HEK293 (cell line): ENCODE results near the gene KCNAB2.

Experiments
- CTCF ChIA-PET: fragments of 350-600 bp; formaldehyde crosslinking; extraction: SDS; loops from one replicate; lab custom pipeline; 2021; ENCODE audit warnings: antibody characterized with exemption; lab: Yijun Ruan, JAX
- POLR2A ChIA-PET: fragments of 300-600 bp; formaldehyde crosslinking; extraction: SDS; loops from one replicate; lab custom pipeline; 2020; ENCODE audit warnings: antibody characterized with exemption, inconsistent platforms; lab: Yijun Ruan, JAX
- H3K27ac ChIP-seq: fragments of 200-500 bp; sonication (Bioruptor generic); 2 replicates; pipeline ENCODE4 v1.5.1; 2014; ENCODE audit warnings: low read depth, low read length, control low read depth, inconsistent platforms; ENCODE audit errors: extremely low read depth
- H3K36me3 ChIP-seq, 2 experiments: fragments of 200-500 bp in 1 of 2; sonication (Bioruptor generic) in 1 of 2; 1 replicate in 1 of 2; 2 replicates in 1 of 2; pipeline ENCODE4 v1.5.1; 2014 to 2017; ENCODE audit warnings: inconsistent platforms in 2 of 2, low read length in 2 of 2; ENCODE audit not compliant: control insufficient read depth in 2 of 2, insufficient read depth in 1 of 2
- H3K4me1 ChIP-seq: fragments of 200-500 bp; sonication (Bioruptor generic); 2 replicates; pipeline ENCODE4 v1.5.1; 2014; ENCODE audit warnings: mild to moderate bottlenecking, low read length, inconsistent platforms; ENCODE audit not compliant: control insufficient read depth, insufficient read depth
- H3K4me3 ChIP-seq: 2 replicates; pipeline ENCODE4 v1.5.1; 2011; ENCODE audit warnings: low read depth, mild to moderate bottlenecking, control low read depth, low read length, moderate library complexity
- H3K9me3 ChIP-seq: fragments of 200-500 bp; sonication (Bioruptor generic); 2 replicates; pipeline ENCODE4 v1.5.1; 2014; ENCODE audit warnings: low read depth, low read length, inconsistent platforms; ENCODE audit not compliant: control insufficient read depth, insufficient read depth
- GLIS1 ChIP-seq: fragments of 450-650 bp; formaldehyde crosslinking; IDR thresholded peaks from 2 replicates; pipeline ENCODE4 v1.5.1; 2016; ENCODE audit warnings: missing biosample characterization, missing genetic modification characterization
- HOXD13 ChIP-seq: sonication (generic); formaldehyde crosslinking; IDR thresholded peaks from 2 replicates; pipeline ENCODE4 v1.8.0; 2022; ENCODE audit warnings: missing genetic modification reagents, borderline replicate concordance
- IKZF3 ChIP-seq: fragments of 450-650 bp; IDR thresholded peaks from 2 replicates; pipeline ENCODE4 v1.5.0; 2018; ENCODE audit warnings: missing biosample characterization, mild to moderate bottlenecking, missing genetic modification characterization, moderate library complexity
- RBAK ChIP-seq: fragments of 450-650 bp; formaldehyde crosslinking; IDR thresholded peaks from 2 replicates; pipeline ENCODE4 v1.5.1; 2016; ENCODE audit warnings: missing biosample characterization, missing genetic modification characterization
- SCRT2 ChIP-seq: fragments of 450-650 bp; formaldehyde crosslinking; IDR thresholded peaks from 2 replicates; pipeline ENCODE4 v1.5.1; 2016; ENCODE audit warnings: missing biosample characterization, missing genetic modification characterization
- ZFP41 ChIP-seq: fragments of 450-650 bp; formaldehyde crosslinking; IDR thresholded peaks from 2 replicates; pipeline ENCODE4 v1.5.1; 2016; ENCODE audit warnings: missing biosample characterization, missing genetic modification characterization, borderline replicate concordance
- ZNF112 ChIP-seq: fragments of 450-650 bp; formaldehyde crosslinking; IDR thresholded peaks from 2 replicates; pipeline ENCODE4 v1.5.0; 2017; ENCODE audit warnings: missing biosample characterization, missing genetic modification characterization
- ZNF24 ChIP-seq: fragments of 450-650 bp; formaldehyde crosslinking; IDR thresholded peaks from 2 replicates; pipeline ENCODE4 v1.5.1; 2016; ENCODE audit warnings: missing biosample characterization, missing genetic modification characterization
- ZNF391 ChIP-seq: fragments of 450-650 bp; formaldehyde crosslinking; IDR thresholded peaks from 2 replicates; pipeline ENCODE4 v1.5.1; 2016; ENCODE audit warnings: low read depth, missing biosample characterization, missing genetic modification characterization, borderline replicate concordance
- ZNF473 ChIP-seq: fragments of 450-650 bp; formaldehyde crosslinking; IDR thresholded peaks from 2 replicates; pipeline ENCODE4 v1.5.1; 2017; ENCODE audit warnings: missing biosample characterization, missing genetic modification characterization
- ZNF501 ChIP-seq: fragments of 450-650 bp; formaldehyde crosslinking; IDR thresholded peaks from 2 replicates; pipeline ENCODE4 v1.5.1; 2016; ENCODE audit warnings: missing biosample characterization, missing genetic modification characterization
- ZNF623 ChIP-seq: fragments of 450-650 bp; formaldehyde crosslinking; IDR thresholded peaks from 2 replicates; pipeline ENCODE4 v1.5.1; 2016; ENCODE audit warnings: missing biosample characterization, missing genetic modification characterization
- ZNF677 ChIP-seq: fragments of 450-650 bp; IDR thresholded peaks from 2 replicates; pipeline ENCODE4 v1.5.0; 2018; ENCODE audit warnings: missing biosample characterization, mild to moderate bottlenecking, missing genetic modification characterization, moderate library complexity
- ZNF747 ChIP-seq: fragments of 450-650 bp; formaldehyde crosslinking; IDR thresholded peaks from 2 replicates; pipeline ENCODE4 v1.5.1; 2016; ENCODE audit warnings: missing biosample characterization, missing genetic modification characterization
- ZNF777 ChIP-seq: fragments of 450-650 bp; formaldehyde crosslinking; IDR thresholded peaks from 2 replicates; pipeline ENCODE4 v1.5.1; 2017; ENCODE audit warnings: missing biosample characterization, missing genetic modification characterization, borderline replicate concordance
- TF ChIP-seq, protein P1 (sequence below): fragments of 450-650 bp; formaldehyde crosslinking; IDR thresholded peaks from 2 replicates; pipeline ENCODE4 v1.5.1; 2016; ENCODE audit warnings: missing biosample characterization, missing genetic modification characterization
- TF ChIP-seq, protein P2 (sequence below): fragments of 450-650 bp; formaldehyde crosslinking; IDR thresholded peaks from 2 replicates; pipeline ENCODE4 v1.5.1; 2016; ENCODE audit warnings: missing biosample characterization, missing genetic modification characterization
- TF ChIP-seq, protein P3 (sequence below): fragments of 450-650 bp; formaldehyde crosslinking; IDR thresholded peaks from 2 replicates; pipeline ENCODE4 v1.5.1; 2016; ENCODE audit warnings: missing biosample characterization, missing genetic modification characterization, borderline replicate concordance
- TF ChIP-seq, protein P4 (sequence below): fragments of 450-650 bp; formaldehyde crosslinking; IDR thresholded peaks from 2 replicates; pipeline ENCODE4 v1.5.1; 2016; ENCODE audit warnings: missing biosample characterization, missing genetic modification characterization

The KCNAB2 gene

DNA sequence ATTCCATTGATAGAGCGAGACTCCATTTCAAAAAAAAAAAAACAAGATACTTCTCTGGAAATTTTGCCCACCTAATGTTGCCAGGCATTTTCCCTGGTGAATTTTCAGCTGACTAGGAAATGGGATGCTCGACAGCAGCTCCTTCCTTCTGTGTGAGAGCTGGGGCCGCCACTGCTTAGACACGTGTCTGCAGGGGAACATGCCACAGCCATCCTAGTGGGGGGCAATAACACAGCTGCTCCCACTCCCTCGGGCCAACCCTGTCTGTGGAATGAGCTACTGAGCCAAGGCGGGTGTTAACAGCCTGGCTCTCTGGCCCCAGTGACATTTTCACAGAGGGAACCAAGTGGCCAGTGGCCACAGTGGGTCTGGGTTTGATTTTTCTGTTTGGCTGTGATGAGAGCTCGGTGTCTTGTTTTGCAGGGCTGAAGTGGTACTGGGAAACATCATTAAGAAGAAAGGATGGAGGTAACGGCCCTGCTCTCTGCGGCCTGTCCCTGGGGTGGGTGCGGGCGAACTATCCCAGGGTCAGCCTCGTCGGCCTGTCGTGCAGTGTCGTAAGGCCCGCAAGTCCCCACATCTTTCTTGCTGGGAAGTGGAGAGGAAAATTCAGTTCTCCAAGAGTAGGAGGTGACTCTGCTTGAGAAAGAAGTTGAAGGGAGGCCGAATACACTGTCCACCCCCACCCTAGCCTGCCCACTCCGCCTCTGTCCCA, 39.2 kb downstream of the KCNAB2 start:
- ChIA-PET POLR2A (no interaction called here), CTCF (interaction anchor here (0.7 to 1.0 kb wide), 2 partner anchors 7 to 78 kb away, joined by 3 read pairs; no protein-coding TSS in a partner anchor)
- H3K4me3 ChIP-seq: no peak overlapping the region
- H3K4me1 ChIP-seq: no peaks in the 10 kb centered on the region
- no peaks in the 10 kb centered on the region for H3K9me3 ChIP-seq
- TF ChIP-seq ZNF747 (tag by site-specific recombination) (no peak), SCRT2 (tag by site-specific recombination) (no peak), HOXD13 (no peak), ZNF501 (tag by site-specific recombination) (no peak), GLIS1 (tag by site-specific recombination) (no peak), ZNF677 (tag by site-specific recombination) (no peak), ZNF623 (no peak)
- H3K27ac ChIP-seq: no peak overlapping the region
- no peaks in the 10 kb centered on the region for H3K36me3 ChIP-seq

GRCh38 chr1:6085666-6086065, 40.0 kb downstream of the KCNAB2 start:
- Histone ChIP-seq H3K27ac (no peak overlapping the region), H3K9me3 (no peaks in the 10 kb centered on the region), H3K4me1 (no peaks in the 10 kb centered on the region), H3K36me3 (no peaks in the 10 kb centered on the region), H3K4me3 (no peak overlapping the region)
- POLR2A ChIA-PET: no interaction called here
- TF ChIP-seq ZNF473 (tag by site-specific recombination): no peak
- TF ChIP-seq ZNF777 (tag by site-specific recombination): no peak
- TF ChIP-seq ZNF24 (tag by site-specific recombination): no peak
- TF ChIP-seq, protein P1, sequence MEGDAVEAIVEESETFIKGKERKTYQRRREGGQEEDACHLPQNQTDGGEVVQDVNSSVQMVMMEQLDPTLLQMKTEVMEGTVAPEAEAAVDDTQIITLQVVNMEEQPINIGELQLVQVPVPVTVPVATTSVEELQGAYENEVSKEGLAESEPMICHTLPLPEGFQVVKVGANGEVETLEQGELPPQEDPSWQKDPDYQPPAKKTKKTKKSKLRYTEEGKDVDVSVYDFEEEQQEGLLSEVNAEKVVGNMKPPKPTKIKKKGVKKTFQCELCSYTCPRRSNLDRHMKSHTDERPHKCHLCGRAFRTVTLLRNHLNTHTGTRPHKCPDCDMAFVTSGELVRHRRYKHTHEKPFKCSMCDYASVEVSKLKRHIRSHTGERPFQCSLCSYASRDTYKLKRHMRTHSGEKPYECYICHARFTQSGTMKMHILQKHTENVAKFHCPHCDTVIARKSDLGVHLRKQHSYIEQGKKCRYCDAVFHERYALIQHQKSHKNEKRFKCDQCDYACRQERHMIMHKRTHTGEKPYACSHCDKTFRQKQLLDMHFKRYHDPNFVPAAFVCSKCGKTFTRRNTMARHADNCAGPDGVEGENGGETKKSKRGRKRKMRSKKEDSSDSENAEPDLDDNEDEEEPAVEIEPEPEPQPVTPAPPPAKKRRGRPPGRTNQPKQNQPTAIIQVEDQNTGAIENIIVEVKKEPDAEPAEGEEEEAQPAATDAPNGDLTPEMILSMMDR (tag by site-specific recombination): no peak
- TF ChIP-seq, protein P2, sequence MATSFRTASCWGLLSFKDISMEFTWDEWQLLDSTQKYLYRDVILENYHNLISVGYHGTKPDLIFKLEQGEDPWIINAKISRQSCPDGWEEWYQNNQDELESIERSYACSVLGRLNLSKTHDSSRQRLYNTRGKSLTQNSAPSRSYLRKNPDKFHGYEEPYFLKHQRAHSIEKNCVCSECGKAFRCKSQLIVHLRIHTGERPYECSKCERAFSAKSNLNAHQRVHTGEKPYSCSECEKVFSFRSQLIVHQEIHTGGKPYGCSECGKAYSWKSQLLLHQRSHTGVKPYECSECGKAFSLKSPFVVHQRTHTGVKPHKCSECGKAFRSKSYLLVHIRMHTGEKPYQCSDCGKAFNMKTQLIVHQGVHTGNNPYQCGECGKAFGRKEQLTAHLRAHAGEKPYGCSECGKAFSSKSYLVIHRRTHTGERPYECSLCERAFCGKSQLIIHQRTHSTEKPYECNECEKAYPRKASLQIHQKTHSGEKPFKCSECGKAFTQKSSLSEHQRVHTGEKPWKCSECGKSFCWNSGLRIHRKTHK (tag by site-specific recombination): no peak
- TF ChIP-seq, protein P3, sequence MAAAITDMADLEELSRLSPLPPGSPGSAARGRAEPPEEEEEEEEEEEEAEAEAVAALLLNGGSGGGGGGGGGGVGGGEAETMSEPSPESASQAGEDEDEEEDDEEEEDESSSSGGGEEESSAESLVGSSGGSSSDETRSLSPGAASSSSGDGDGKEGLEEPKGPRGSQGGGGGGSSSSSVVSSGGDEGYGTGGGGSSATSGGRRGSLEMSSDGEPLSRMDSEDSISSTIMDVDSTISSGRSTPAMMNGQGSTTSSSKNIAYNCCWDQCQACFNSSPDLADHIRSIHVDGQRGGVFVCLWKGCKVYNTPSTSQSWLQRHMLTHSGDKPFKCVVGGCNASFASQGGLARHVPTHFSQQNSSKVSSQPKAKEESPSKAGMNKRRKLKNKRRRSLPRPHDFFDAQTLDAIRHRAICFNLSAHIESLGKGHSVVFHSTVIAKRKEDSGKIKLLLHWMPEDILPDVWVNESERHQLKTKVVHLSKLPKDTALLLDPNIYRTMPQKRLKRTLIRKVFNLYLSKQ (tag by site-specific recombination): no peak
- no peak for TF ChIP-seq ZNF391 (tag by site-specific recombination)
- no peak for TF ChIP-seq ZFP41 (tag by site-specific recombination)
- TF ChIP-seq IKZF3: no peak
- TF ChIP-seq, protein P4, sequence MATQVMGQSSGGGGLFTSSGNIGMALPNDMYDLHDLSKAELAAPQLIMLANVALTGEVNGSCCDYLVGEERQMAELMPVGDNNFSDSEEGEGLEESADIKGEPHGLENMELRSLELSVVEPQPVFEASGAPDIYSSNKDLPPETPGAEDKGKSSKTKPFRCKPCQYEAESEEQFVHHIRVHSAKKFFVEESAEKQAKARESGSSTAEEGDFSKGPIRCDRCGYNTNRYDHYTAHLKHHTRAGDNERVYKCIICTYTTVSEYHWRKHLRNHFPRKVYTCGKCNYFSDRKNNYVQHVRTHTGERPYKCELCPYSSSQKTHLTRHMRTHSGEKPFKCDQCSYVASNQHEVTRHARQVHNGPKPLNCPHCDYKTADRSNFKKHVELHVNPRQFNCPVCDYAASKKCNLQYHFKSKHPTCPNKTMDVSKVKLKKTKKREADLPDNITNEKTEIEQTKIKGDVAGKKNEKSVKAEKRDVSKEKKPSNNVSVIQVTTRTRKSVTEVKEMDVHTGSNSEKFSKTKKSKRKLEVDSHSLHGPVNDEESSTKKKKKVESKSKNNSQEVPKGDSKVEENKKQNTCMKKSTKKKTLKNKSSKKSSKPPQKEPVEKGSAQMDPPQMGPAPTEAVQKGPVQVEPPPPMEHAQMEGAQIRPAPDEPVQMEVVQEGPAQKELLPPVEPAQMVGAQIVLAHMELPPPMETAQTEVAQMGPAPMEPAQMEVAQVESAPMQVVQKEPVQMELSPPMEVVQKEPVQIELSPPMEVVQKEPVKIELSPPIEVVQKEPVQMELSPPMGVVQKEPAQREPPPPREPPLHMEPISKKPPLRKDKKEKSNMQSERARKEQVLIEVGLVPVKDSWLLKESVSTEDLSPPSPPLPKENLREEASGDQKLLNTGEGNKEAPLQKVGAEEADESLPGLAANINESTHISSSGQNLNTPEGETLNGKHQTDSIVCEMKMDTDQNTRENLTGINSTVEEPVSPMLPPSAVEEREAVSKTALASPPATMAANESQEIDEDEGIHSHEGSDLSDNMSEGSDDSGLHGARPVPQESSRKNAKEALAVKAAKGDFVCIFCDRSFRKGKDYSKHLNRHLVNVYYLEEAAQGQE: no peak
- TF ChIP-seq ZNF112 (tag by site-specific recombination): no peak
- no peak for TF ChIP-seq RBAK (tag by site-specific recombination)
- TF ChIP-seq, all 188 proteins: peak for 0
- CTCF ChIA-PET: interaction anchor here (0.7 to 1.0 kb wide), 2 partner anchors 8 to 77 kb away, joined by 3 read pairs; no protein-coding TSS in a partner anchor
